ENCODE data around the gene AUTS2.

AUTS2 gene

DNA sequence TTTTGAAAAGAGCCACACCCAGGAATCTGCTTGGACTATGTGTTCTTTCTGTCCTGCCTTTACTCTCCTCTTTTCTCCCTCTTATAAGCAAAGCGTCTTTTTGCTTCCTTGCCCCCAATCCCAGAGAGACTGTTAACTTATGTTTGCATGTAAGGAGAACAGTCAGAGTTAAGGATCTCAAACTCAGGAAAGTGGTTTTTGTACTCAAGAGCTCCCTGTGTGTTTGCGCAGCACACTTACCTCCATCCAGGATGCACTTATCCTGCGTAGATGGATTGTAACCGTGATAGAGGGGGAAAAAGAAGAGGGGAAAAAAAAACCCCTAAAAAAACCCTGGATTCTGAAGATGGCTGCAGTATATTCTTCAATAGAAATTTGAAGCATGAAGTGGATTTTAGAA is 228.9 kb downstream of the AUTS2 start:
- no peak overlapping the region for H3K9ac ChIP-seq (ENCODE audit: low read length in 5 of 5)
- H3K4me1 ChIP-seq (ENCODE audit: control insufficient read depth in 5 of 5, insufficient read depth in 5 of 5, low read length in 5 of 5): peaks cover 0 to 22% (median 11%) of the 10 kb centered on the region in 5 donors
- no peaks in the 10 kb centered on the region for H3K9me3 ChIP-seq (ENCODE audit: control insufficient read depth in 5 of 5, low read length in 5 of 5)
- H3K27ac ChIP-seq (ENCODE audit: low read depth, low read length): no peak overlapping the region
- H3K27me3 ChIP-seq (ENCODE audit: control insufficient read depth in 5 of 5, insufficient read depth in 4 of 5, low read length in 5 of 5): no peaks in the 10 kb centered on the region
- H3K4me3 ChIP-seq (ENCODE audit: low read depth in 1 of 5, low read length in 5 of 5): no peak overlapping the region
- H3K36me3 ChIP-seq (ENCODE audit: control insufficient read depth in 5 of 5, insufficient read depth in 5 of 5, low read length in 5 of 5): no peaks in the 10 kb centered on the region

DNA sequence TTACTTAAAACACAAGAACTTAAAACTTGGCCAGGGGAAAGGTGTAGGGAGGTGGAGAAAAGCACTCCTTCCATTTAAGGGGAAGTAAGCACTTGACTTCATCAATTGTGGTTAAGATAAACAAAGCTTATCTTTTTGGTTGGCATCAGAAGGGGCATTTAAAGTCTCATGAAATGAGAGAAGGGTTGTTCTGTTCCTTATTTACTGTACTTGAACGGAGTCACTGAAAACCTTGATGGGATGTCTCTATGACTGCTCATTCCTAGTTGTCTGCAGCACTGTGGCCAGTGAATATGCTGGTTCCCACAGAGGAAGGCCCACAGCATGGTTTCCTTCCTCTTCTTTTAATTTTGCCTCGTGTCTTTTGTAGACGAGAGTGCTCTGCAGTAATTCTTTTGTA is 229.3 kb downstream of the AUTS2 start:
- Histone ChIP-seq H3K27ac (ENCODE audit: low read depth, low read length) (no peak overlapping the region), H3K4me3 (ENCODE audit: low read depth in 1 of 5, low read length in 5 of 5) (no peak overlapping the region), H3K4me1 (ENCODE audit: control insufficient read depth in 5 of 5, insufficient read depth in 5 of 5, low read length in 5 of 5) (peaks cover 0 to 22% (median 11%) of the 10 kb centered on the region in 5 donors), H3K9me3 (ENCODE audit: control insufficient read depth in 5 of 5, low read length in 5 of 5) (no peaks in the 10 kb centered on the region), H3K36me3 (ENCODE audit: control insufficient read depth in 5 of 5, insufficient read depth in 5 of 5, low read length in 5 of 5) (no peaks in the 10 kb centered on the region), H3K9ac (ENCODE audit: low read length in 5 of 5) (no peak overlapping the region), H3K27me3 (ENCODE audit: control insufficient read depth in 5 of 5, insufficient read depth in 4 of 5, low read length in 5 of 5) (no peaks in the 10 kb centered on the region)

DNA sequence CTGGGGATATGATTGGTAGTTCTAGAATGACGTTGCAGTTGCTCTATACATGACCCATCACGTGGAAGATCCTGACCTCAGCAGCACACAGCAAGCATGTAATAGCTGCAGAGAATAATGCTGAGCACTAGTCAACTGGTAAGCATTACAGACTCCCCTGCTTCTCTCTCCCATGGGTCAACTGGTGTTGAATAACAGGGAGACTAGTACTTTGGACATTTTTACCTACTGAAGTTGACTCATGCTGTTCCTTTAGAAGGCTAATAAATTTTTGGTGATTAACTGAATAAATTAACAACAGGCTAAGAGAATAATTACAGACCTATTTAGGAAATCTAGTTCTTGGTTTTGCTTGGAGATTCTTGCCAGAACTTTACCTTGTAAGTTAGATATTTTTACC is 234.1 kb downstream of the AUTS2 start:
- no peak overlapping the region for H3K4me3 ChIP-seq (ENCODE audit: low read depth in 1 of 5, low read length in 5 of 5)
- no peak overlapping the region for H3K27ac ChIP-seq (ENCODE audit: low read depth, low read length)
- H3K27me3 ChIP-seq (ENCODE audit: control insufficient read depth in 5 of 5, insufficient read depth in 4 of 5, low read length in 5 of 5): no peaks in the 10 kb centered on the region
- peaks cover 0 to 5% (median 0%) of the 10 kb centered on the region in 5 donors for H3K4me1 ChIP-seq (ENCODE audit: control insufficient read depth in 5 of 5, insufficient read depth in 5 of 5, low read length in 5 of 5)
- no peaks in the 10 kb centered on the region for H3K9me3 ChIP-seq (ENCODE audit: control insufficient read depth in 5 of 5, low read length in 5 of 5)
- no peaks in the 10 kb centered on the region for H3K36me3 ChIP-seq (ENCODE audit: control insufficient read depth in 5 of 5, insufficient read depth in 5 of 5, low read length in 5 of 5)
- no peak overlapping the region for H3K9ac ChIP-seq (ENCODE audit: low read length in 5 of 5)

DNA sequence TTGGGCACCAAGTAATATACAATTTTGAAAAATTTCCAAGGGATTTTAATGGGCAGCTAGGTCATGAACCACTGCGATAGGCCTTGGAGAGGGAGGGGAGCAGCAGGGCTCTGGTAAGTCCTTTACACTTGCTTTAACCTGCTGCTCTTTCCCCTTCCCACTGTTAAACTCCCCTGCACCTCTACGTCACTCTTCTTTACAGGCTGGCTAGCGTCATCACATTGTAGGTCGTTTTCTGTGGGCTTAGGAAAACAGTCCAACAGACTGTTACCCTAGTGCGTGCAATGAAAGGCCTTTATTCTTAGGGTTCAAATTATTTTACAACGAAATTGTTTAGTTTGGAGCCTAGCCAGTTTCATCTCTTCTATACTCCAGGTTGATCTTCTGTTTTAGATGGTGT is 235.7 kb downstream of the AUTS2 start:
- no peaks in the 10 kb centered on the region for H3K27me3 ChIP-seq (ENCODE audit: control insufficient read depth in 5 of 5, insufficient read depth in 4 of 5, low read length in 5 of 5)
- H3K9me3 ChIP-seq (ENCODE audit: control insufficient read depth in 5 of 5, low read length in 5 of 5): no peaks in the 10 kb centered on the region
- no peaks in the 10 kb centered on the region for H3K4me1 ChIP-seq (ENCODE audit: control insufficient read depth in 5 of 5, insufficient read depth in 5 of 5, low read length in 5 of 5)
- no peak overlapping the region for H3K9ac ChIP-seq (ENCODE audit: low read length in 5 of 5)
- no peaks in the 10 kb centered on the region for H3K36me3 ChIP-seq (ENCODE audit: control insufficient read depth in 5 of 5, insufficient read depth in 5 of 5, low read length in 5 of 5)
- no peak overlapping the region for H3K4me3 ChIP-seq (ENCODE audit: low read depth in 1 of 5, low read length in 5 of 5)
- no peak overlapping the region for H3K27ac ChIP-seq (ENCODE audit: low read depth, low read length)

DNA sequence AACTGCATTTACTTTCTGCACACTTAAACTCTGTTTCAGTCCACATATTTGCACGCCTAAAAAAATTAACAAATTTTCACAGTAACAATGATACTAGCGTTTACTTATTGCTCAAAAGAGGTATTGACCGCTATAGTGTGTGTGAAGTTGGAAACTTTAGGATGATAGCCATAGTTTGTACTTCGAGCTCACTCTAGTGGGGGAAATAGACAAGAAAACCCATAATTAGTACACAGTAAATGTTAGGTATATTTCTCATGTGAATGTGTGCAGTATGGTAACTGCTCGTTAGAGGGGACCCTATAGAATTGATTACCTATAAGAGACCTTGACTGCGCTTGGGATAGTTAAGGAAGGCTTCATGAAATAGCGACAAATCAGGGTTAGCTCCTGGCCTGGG is 238.4 kb downstream of the AUTS2 start:
- no peaks in the 10 kb centered on the region for H3K36me3 ChIP-seq (ENCODE audit: control insufficient read depth in 5 of 5, insufficient read depth in 5 of 5, low read length in 5 of 5)
- H3K9me3 ChIP-seq (ENCODE audit: control insufficient read depth in 5 of 5, low read length in 5 of 5): no peaks in the 10 kb centered on the region

DNA sequence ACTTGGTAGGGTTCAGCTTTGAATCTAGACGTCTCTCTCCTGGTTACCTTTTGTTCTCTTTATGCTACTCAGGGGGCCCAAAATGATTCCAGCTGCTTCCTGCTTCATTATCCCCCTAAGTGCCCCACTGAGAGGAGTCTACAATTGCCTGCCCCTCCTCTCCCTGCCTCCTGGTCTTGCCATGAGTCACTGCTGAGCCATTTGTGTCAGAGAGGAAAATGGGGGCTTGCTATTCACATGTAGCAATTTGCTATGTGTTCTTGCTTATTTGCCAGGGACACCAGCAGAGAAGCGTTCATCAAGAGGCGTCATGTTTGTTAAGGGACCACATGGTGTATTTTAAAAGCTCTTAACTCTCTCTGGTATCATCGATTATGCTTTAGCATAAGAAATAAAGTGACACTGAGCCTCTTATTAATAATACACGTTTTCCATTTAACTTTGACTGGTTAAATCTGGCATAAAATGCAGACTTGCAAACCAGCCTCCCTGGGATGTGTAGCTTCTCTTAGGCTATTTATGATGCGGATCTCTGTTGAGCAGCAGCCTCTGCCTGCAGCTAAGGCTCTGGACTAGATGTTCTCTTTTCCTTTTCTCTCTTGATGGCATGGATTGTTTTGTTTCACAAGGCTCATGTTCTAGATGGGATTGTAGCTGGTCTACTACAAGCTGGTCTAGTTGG is 239.3 kb downstream of the AUTS2 start:
- Histone ChIP-seq H3K4me3 (ENCODE audit: low read depth in 1 of 5, low read length in 5 of 5) (no peak overlapping the region), H3K4me1 (ENCODE audit: control insufficient read depth in 5 of 5, insufficient read depth in 5 of 5, low read length in 5 of 5) (peaks cover 0 to 7% (median 2%) of the 10 kb centered on the region in 5 donors), H3K27me3 (ENCODE audit: control insufficient read depth in 5 of 5, insufficient read depth in 4 of 5, low read length in 5 of 5) (no peaks in the 10 kb centered on the region), H3K27ac (ENCODE audit: low read depth, low read length) (no peak overlapping the region), H3K9ac (ENCODE audit: low read length in 5 of 5) (no peak overlapping the region), H3K9me3 (ENCODE audit: control insufficient read depth in 5 of 5, low read length in 5 of 5) (no peaks in the 10 kb centered on the region), H3K36me3 (ENCODE audit: control insufficient read depth in 5 of 5, insufficient read depth in 5 of 5, low read length in 5 of 5) (no peaks in the 10 kb centered on the region)

More for the DNA sequence above, 238.4 kb downstream of the AUTS2 start:
- Histone ChIP-seq H3K27me3 (ENCODE audit: control insufficient read depth in 5 of 5, insufficient read depth in 4 of 5, low read length in 5 of 5) (no peaks in the 10 kb centered on the region), H3K4me3 (ENCODE audit: low read depth in 1 of 5, low read length in 5 of 5) (no peak overlapping the region), H3K27ac (ENCODE audit: low read depth, low read length) (no peak overlapping the region), H3K9ac (ENCODE audit: low read length in 5 of 5) (no peak overlapping the region), H3K4me1 (ENCODE audit: control insufficient read depth in 5 of 5, insufficient read depth in 5 of 5, low read length in 5 of 5) (peaks cover 0 to 7% (median 2%) of the 10 kb centered on the region in 5 donors)

DNA sequence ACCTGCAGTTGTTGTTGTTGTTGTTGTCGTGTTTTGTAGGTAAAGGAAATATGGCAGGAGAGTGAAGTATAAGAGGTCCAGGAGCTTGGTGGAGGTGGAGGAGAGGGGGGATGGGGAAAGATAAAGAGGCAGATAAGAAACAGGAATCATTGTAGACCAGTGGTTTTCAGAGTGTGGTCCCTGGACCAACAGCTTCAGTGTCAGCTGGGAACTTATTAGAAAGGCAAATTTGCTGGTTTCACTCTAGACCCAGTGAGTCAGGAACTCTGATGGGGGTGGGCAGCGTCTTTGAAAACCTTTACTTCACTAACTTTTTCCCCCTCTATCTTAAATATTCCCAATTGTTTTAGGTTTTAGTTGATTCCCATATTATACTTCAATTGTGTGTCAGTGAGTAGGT is 241.5 kb downstream of the AUTS2 start:
- Histone ChIP-seq H3K9me3 (ENCODE audit: control insufficient read depth in 5 of 5, low read length in 5 of 5) (no peaks in the 10 kb centered on the region), H3K27me3 (ENCODE audit: control insufficient read depth in 5 of 5, insufficient read depth in 4 of 5, low read length in 5 of 5) (no peaks in the 10 kb centered on the region), H3K27ac (ENCODE audit: low read depth, low read length) (no peak overlapping the region), H3K4me3 (ENCODE audit: low read depth in 1 of 5, low read length in 5 of 5) (no peak overlapping the region), H3K36me3 (ENCODE audit: control insufficient read depth in 5 of 5, insufficient read depth in 5 of 5, low read length in 5 of 5) (no peaks in the 10 kb centered on the region), H3K4me1 (ENCODE audit: control insufficient read depth in 5 of 5, insufficient read depth in 5 of 5, low read length in 5 of 5) (peaks cover 0 to 7% (median 2%) of the 10 kb centered on the region in 5 donors), H3K9ac (ENCODE audit: low read length in 5 of 5) (no peak overlapping the region)

DNA sequence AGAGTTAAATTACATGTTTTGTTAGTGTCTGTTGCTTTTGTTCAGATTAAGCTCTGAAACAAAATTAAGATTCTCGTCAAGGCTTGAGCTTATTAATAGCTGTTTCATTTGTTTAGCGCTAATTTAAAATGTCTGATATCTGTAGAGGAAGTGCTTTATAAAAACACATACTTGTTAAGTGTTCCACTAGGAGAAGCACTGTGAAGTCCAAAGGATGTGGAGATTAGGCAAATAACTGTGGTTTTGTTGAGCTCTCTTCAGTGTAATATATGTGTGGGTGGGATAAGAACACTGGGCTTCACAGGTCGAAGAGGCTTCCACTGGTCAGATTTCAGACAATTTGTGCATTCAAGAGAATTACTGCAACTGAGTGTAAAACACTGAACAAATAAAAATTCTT is 242.0 kb downstream of the AUTS2 start:
- no peak overlapping the region for H3K4me3 ChIP-seq (ENCODE audit: low read depth in 1 of 5, low read length in 5 of 5)
- H3K4me1 ChIP-seq (ENCODE audit: control insufficient read depth in 5 of 5, insufficient read depth in 5 of 5, low read length in 5 of 5): peaks cover 0 to 7% (median 2%) of the 10 kb centered on the region in 5 donors
- no peak overlapping the region for H3K27ac ChIP-seq (ENCODE audit: low read depth, low read length)
- H3K27me3 ChIP-seq (ENCODE audit: control insufficient read depth in 5 of 5, insufficient read depth in 4 of 5, low read length in 5 of 5): no peaks in the 10 kb centered on the region
- H3K9me3 ChIP-seq (ENCODE audit: control insufficient read depth in 5 of 5, low read length in 5 of 5): no peaks in the 10 kb centered on the region
- no peaks in the 10 kb centered on the region for H3K36me3 ChIP-seq (ENCODE audit: control insufficient read depth in 5 of 5, insufficient read depth in 5 of 5, low read length in 5 of 5)
- no peak overlapping the region for H3K9ac ChIP-seq (ENCODE audit: low read length in 5 of 5)

DNA sequence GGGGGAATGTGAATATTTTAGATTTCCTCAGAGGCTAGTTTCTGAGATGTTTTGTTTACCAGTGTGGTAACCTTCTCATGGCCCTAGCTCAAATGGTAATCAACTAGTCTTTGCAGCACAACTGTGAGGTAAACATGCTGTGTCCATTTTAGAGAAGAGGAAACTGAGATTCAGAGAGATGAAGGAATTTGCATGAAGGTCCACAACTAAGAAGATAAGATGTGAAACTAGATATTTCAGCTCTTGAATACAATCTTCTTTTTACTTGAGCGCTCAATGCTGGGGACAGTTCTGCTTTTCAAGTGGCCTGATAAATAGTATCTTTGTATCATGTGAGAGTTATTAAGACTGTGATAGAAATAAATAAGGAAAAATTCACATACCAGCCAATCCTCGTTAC is 245.4 kb downstream of the AUTS2 start:
- Histone ChIP-seq H3K36me3 (ENCODE audit: control insufficient read depth in 5 of 5, insufficient read depth in 5 of 5, low read length in 5 of 5) (no peaks in the 10 kb centered on the region), H3K4me3 (ENCODE audit: low read depth in 1 of 5, low read length in 5 of 5) (no peak overlapping the region), H3K4me1 (ENCODE audit: control insufficient read depth in 5 of 5, insufficient read depth in 5 of 5, low read length in 5 of 5) (peaks cover 0 to 7% (median 2%) of the 10 kb centered on the region in 5 donors), H3K27me3 (ENCODE audit: control insufficient read depth in 5 of 5, insufficient read depth in 4 of 5, low read length in 5 of 5) (no peaks in the 10 kb centered on the region), H3K27ac (ENCODE audit: low read depth, low read length) (no peak overlapping the region), H3K9ac (ENCODE audit: low read length in 5 of 5) (no peak overlapping the region), H3K9me3 (ENCODE audit: control insufficient read depth in 5 of 5, low read length in 5 of 5) (no peaks in the 10 kb centered on the region)

DNA sequence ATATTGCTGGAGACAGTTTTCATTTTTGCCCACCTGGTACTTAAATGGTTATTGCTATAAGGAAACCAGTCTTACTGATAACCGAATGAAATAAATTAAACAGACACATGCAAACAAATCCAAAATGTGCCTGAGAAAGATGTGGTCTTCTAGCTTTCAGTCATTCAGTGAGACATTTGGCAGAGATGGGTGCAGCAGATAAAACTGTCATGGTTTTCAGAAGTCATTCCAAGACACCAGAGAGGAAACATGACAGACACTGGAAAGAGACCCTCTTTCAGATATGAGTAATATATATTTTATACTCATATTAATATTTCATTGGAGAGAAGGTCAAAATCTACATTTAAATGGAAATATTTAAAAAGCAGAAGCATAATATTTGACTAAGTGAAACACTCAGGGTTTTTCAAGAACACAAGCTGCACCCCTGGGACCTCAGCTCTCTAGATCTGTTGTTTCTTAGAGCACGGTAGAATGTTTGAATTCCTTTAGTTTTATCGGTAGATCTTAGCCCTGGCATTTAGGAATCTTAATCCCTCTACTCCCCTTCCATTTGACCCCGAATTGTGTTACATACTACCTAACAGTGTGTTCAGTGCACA is 246.1 kb downstream of the AUTS2 start:
- no peak overlapping the region for H3K4me3 ChIP-seq (ENCODE audit: low read depth in 1 of 5, low read length in 5 of 5)
- no peak overlapping the region for H3K27ac ChIP-seq (ENCODE audit: low read depth, low read length)
- no peak overlapping the region for H3K9ac ChIP-seq (ENCODE audit: low read length in 5 of 5)
- no peaks in the 10 kb centered on the region for H3K9me3 ChIP-seq (ENCODE audit: control insufficient read depth in 5 of 5, low read length in 5 of 5)
- H3K27me3 ChIP-seq (ENCODE audit: control insufficient read depth in 5 of 5, insufficient read depth in 4 of 5, low read length in 5 of 5): no peaks in the 10 kb centered on the region
- no peaks in the 10 kb centered on the region for H3K36me3 ChIP-seq (ENCODE audit: control insufficient read depth in 5 of 5, insufficient read depth in 5 of 5, low read length in 5 of 5)
- peaks cover 0 to 7% (median 2%) of the 10 kb centered on the region in 5 donors for H3K4me1 ChIP-seq (ENCODE audit: control insufficient read depth in 5 of 5, insufficient read depth in 5 of 5, low read length in 5 of 5)
